SK-N-MC (cell line): ENCODE measurements around the gene ADCY5.

ENCODE experiments used
- EZH2 ChIP-seq: fragments of 200-600 bp; sonication (generic); IDR thresholded peaks from one replicate; pipeline ENCODE4 v1.6.1; 2017; ENCODE audit warnings: antibody characterized with exemption
- POLR2AphosphoS5 ChIP-seq: IDR thresholded peaks from 2 replicates; pipeline ENCODE4 v1.6.1; 2012; ENCODE audit warnings: mild to moderate bottlenecking, low read depth, low read length, borderline replicate concordance

- no peak for TF ChIP-seq POLR2AphosphoS5
- no peak for TF ChIP-seq EZH2
Observed at GRCh38 chr3:123339302-123339701, 109.6 kb downstream of the ADCY5 start.
